K562 (cell line): ENCODE measurements around the gene MPPED1.

Source experiments
- E2F4 ChIP-seq: sonication (generic); formaldehyde crosslinking; IDR thresholded peaks from 2 replicates; pipeline ENCODE4 v1.8.0; 2022; ENCODE audit warnings: mild to moderate bottlenecking, low read depth, missing genetic modification reagents
- NFXL1 ChIP-seq: fragments of 450-650 bp; formaldehyde crosslinking; IDR thresholded peaks from 2 replicates; pipeline ENCODE4 v1.4.0; 2021; ENCODE audit warnings: mild to moderate bottlenecking
- RFX5 ChIP-seq: IDR thresholded peaks from 2 replicates; pipeline ENCODE4 v1.6.1; 2011; ENCODE audit warnings: low read depth, mild to moderate bottlenecking, improper control_type of control experiment, low read length

DNA sequence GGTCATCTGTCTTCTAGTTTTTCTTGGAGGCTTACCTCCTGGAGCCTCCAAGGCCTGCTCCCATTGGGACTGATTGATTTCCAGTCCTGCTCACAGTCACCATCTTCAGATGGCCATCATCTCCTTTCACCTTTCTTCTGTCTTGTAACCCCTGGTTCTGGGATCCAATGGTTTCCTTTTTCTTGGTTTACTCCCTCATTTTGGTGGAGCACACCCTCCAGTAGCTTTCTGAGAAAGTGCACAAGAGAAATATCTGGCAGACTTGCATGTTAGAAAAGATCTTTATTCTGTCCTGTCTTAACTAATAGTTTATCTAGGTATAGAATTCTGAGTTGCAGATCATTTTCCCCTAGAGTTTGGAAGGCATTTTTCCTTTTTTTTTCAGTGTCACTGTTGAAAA, 50.9 kb downstream of the MPPED1 start:
- TF ChIP-seq E2F4, result no peak
- TF ChIP-seq NFXL1, result no peak
- TF ChIP-seq RFX5, result no peak
